ENCODE results near the gene CFB.
"Not testable (repeated sequence)": the region's sequence is repeated elsewhere in the genome, so short reads cannot be mapped to it uniquely, and the experiment has no call there.

Gene CFB

DNA sequence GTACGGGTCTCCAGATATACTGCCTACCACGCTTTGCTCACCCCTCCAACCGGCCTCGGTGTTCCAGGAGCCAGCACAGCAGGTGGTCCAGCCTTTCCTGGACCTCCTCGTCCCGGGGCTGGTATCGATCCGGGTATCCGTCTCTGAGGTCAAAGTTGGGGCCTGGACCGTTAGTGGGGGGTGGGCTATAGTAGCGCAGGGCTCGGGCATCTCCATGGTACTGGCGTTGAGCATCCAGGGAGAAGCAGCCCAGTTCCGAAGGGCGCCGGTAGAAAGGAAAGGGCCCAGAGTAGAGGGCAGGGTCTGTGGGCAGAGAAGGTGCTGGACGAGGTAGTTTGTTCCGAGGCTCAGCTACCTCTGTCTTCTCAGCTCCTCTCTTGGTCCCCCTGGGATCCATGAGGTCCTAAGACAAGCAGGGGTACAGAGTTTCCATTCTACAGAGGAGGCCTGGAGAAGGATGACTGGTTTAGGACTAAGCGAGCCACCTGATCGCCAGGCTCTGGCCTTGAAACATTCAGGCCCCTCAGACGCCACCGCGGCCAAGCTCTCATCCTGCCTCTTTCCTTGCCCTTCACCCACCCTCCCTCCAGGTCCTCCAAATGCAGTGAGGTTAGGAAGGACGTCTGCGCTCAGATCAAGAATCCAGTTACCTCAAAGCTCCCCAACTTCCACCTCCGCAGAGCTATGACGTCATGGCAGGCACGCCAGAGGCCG, 25.5 kb downstream of the CFB start:
- peak; percentile 23 for DNase-seq (ENCODE audit: low spot score)

DNA sequence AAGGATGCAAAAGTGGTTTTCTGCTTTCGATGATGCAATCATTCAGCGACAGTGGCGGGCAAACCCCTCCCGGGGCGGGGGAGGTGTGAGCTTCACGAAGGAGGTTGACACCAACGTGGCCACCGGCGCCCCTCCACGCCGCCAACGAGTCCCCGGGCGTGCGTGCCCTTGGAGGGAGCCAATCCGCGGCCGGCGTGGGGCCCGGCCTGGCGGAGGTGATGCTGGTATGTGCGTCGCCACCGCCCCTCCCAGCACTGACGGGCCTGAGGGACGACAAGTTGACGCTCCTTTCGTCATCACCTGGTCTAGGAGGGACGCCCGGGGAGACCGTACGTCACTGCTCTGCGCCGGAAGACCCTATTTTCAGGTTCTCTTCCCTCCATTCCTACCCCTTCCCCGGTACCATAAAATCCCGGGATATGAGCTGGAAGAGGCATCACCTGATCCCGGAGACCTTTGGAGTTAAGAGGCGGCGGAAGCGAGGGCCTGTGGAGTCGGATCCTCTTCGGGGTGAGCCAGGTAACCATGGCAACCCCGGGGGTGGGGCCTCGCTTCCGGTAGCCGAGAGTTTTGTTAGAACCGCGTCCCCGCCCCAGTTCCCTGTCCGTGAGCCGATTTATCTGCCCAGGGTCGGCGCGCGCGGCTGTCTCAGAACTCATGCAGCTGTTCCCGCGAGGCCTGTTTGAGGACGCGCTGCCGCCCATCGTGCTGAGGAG, 26.3 kb downstream of the CFB start, which contains the start of gene DXO:
DXO (minus strand) TSS at position 146 of the 716 bp plus-strand sequence. CDS start 463 bp downstream, outside the sequence.
- DNase-seq (ENCODE audit: low spot score) = peak; percentile 100

DNA sequence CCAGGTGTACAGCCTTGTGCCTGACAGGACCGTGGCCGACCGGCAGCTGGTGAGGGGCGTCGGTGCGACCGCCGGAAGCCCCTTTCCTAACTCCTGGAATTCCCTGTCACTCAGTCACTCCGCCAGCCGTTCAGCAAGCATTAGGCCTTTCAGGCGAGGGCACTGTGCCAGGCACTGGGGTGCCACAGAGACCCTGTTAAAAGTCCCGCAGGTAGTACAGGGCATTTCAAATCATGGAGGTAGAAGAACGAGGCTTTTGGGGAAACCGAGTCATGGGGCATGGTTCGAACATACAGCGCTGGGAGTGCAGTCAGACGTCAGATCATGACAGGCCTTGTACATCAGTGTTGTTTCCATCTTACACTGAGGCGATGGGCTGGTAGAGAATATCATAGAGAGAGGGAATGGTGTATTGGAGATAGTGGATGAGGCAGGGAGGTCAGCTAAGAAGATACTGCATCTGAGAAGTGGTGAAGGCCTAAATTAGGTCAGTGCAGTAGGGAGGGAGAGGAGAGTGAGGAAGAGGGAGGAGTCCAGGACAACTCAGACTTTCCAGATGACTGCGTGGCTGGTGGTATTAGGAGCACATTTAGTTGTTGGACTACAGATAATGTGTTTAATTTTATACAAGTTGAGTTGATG, 26.9 kb downstream of the CFB start:
- DNase-seq (ENCODE audit: low spot score) = peak; percentile 62

DNA sequence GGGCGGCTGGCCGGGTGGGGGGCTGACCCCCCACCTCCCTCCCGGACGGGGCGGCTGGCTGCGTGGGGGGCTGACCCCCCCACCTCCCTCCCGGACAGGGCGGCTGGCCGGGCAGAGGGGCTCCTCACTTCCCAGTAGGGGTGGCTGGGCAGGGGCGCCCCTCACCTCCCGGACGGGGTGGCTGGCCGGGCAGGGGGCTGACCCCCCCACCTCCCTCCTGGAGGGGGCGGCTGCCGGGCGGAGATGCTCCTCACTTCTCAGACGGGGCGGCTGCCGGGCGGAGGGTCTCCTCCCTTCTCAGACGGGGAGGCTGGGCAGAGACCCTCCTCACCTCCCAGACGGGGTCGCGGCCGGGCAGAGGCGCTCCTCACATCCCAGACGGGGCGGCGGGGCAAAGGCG, 30.2 kb downstream of the CFB start:
- DNase-seq (ENCODE audit: low spot score) = not testable (repeated sequence)

DNA sequence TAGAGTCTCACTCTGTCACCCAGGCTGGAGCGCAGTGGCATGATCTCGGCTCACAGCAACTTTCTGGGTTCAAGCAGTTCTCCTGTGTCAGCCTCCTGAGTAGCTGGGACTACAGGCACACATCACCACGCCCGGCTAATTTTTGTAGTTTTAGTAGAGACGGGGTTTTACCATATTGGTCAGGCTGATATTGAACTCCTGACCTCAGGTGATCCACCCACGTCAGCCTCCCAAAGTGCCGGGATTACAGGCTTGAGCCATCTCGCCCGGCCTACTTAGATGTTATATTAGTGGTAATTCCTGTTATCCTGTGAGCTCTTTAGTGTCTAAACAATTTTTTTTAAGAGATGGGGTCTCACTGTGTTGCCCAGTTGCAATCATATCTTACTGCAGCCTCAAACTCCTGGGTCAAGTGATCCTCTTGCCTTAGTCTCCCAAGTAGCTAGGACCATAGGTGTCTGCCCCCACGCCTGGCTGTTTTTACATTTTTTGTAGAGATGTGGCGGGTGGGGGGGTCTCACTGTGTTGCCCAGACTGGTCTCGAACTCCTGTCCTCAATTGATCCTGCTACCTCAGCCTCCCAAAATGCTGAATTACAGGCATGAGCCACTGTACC, 32.0 kb downstream of the CFB start:
- no peak for DNase-seq (ENCODE audit: low spot score)

DNA sequence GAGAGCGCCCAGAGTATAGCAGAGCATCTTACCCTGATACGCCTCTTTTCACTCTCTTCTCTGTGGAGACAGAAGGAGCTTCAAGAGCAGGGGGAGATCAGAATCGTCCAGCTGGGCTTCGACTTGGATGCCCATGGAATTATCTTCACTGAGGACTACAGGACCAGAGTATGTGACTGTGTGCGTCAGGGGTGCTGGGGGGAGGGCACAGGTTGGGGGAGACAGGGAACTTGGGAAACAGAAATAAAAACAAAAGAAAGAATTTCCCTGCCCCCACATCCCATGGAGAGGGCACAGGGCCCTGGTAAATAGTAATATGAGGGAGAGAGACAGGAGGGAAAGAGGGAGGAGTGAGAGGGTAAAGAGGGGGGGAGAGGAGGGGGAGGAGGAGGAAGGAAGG, 32.9 kb downstream of the CFB start:
- no peak for DNase-seq (ENCODE audit: low spot score)

DNA sequence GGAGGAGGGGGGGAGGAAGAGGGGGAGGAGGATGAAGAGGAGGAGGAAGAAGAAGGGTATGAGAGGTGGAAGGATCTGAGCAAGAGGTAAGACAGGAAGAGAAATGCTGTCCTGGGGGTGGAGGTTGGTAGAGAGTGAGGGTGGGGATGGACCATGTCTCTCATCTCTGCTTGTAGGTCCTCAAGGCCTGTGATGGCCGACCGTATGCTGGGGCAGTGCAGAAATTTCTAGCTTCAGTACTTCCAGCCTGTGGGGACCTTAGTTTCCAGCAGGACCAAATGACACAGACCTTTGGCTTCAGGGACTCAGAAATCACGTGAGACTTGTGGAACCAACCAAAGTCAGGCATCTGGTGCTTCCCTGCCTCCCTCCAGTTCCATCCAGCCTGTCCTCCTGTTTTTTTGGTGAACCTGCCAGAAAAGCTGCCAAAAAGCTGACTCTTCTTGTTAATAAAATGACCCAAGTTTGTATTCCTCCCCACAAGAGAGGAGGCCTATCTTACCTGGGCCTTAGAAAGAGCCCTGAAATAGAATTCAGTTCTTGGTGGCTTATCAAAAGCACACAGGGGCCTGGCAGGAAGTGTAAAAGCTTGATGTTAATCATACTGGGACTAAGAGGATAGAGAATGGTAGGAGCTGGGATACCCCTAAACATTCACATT, 33.5 kb downstream of the CFB start:
- no peak for DNase-seq (ENCODE audit: low spot score)

DNA sequence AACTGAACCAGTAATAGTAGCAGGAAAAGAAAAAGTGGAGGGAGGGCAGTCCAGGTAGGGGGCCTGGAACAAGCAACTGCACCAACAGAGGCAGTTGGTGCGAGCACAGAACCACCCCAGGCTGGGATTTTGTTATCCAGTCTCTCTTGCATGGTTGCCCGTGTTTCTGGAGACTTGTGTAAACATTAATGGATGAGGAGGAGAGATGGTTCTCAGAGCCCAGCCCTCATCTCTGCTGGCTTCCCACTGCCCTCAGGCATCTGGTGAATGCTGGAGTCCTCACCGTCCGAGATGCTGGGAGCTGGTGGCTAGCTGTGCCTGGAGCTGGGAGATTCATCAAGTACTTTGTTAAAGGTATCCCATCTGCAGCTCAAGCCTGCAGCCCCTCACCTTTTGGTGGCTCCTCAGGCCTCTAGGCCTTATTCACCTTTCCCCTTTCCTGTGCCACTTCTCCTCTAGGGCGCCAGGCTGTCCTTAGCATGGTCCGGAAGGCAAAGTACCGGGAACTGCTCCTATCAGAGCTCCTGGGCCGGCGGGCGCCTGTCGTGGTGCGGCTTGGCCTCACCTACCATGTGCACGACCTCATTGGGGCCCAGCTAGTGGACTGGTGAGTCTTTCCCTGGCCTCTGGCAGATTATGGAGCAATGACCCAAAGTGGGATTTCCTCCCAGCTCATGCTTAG, 34.4 kb downstream of the CFB start:
- DNase-seq (ENCODE audit: low spot score) = not testable (repeated sequence)

DNA sequence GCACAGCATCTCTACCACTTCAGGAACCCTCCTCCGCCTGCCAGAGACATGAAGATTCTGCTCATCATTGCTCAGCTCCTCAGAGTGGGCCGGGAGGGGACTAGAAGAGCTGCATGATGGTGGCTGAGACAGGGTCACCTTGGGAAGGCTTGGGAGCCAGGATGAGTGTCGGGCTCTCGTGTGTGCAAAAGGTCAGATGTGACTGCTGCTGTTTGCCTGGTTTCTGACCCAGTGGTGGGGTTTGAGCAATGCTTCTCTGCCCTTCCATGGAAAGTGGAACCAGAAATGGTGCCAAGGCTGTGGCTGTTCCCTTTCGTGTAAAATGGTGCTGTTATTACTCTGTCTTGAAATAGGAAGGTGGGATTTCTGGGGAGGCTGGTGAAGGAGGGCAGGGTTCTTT, 35.1 kb downstream of the CFB start:
- not testable (repeated sequence) for DNase-seq (ENCODE audit: low spot score)

DNA sequence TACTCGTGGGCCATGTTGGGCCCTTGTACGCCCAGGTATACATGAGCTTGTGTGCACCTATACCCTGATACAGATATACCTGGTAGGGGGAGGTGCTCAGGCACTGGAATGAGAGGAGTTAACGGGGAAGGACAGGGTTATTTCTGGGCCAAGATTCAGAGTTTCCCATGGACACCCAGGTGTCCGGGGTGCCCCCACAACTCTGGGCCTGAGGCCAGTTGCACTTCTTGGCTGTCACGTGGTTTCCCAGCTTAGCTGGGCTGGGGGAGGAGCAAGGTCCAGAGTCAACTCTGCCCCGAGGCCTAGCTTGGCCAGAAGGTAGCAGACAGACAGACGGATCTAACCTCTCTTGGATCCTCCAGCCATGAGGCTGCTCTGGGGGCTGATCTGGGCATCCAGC, 35.8 kb downstream of the CFB start, which contains the start of gene C4A:
C4A (plus strand) TSS at position 314 of the 400 bp plus-strand sequence; CDS start at position 365, 51 bp downstream.
- not testable (repeated sequence) for DNase-seq (ENCODE audit: low spot score)

DNA sequence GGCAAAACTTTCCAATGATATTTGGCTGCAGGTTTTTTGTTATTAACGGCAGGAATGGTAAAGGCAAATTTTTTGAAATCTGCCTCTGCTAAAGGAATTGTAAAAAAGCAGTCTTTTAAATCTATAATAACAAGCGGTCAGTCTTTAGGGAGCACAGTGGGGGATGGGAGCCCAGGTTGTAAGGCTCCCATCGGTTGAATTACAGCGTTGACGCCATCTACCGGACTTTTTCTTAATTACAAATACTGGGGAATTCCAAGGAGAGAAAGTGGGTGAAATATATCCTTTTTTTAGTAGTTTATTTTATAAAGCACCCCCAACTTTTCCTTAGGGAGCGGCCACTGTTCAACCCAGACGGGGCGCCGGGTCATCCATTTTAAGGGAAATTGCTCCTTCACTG, 43.5 kb downstream of the CFB start:
- not testable (repeated sequence) for DNase-seq (ENCODE audit: low spot score)

DNA sequence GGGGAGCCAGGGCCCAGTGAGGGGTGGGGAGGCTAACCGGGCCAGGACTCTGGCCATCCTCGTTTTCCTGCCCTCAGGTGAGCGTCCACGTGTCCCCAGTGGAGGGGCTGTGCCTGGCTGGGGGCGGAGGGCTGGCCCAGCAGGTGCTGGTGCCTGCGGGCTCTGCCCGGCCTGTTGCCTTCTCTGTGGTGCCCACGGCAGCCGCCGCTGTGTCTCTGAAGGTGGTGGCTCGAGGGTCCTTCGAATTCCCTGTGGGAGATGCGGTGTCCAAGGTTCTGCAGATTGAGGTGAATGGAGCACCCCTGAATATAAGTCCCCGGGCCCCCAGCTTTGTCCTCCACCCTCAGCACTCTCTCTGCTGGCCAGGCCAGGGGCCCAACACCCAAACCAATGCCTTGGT, 48.5 kb downstream of the CFB start:
- DNase-seq (ENCODE audit: low spot score) = not testable (repeated sequence)

DNA sequence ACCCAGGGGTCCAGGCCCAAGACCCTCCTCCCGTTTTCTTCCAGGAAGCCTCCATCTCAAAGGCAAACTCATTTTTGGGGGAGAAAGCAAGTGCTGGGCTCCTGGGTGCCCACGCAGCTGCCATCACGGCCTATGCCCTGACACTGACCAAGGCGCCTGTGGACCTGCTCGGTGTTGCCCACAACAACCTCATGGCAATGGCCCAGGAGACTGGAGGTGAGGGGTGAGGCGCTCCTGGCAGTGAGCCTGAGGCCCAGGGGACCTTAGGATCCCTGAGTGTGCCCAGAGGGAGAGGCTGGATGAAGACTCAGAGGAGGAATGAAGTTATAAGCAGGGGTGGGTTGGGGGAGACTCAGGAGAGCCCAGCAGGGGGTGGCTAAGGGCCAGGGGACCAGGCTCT, 50.5 kb downstream of the CFB start:
- DNase-seq (ENCODE audit: low spot score) = not testable (repeated sequence)
